ENCODE measurements around the gene CABP4.
A peak's percentile ranks its signal among the peaks of the same experiment; 100 is the strongest.
"Not testable (repeated sequence)": the region's sequence is repeated elsewhere in the genome, so short reads cannot be mapped to it uniquely, and the experiment has no call there.

The CABP4 gene

GRCh38 chr11:67423891-67424613 is 31.1 kb upstream of the CABP4 start:
- no peak for TF ChIP-seq CTCF (IDR thresholded peaks at IDR 0.05; ENCODE audit: control insufficient read depth, extremely low read depth, insufficient read depth)
- no peak for DNase-seq (ENCODE audit: low read depth)
- no peak overlapping the region for H3K4me3 ChIP-seq (ENCODE audit: low read depth, low read length)

- peak overlapping the region; percentile 74 for H3K4me3 ChIP-seq (ENCODE audit: low read depth, low read length)
These were observed 27.7 kb upstream of the CABP4 start for GRCh38 chr11:67427364-67427859.

GRCh38 chr11:67428052-67429001 is 26.8 kb upstream of the CABP4 start, which contains the start of gene RPS6KB2:
Gene RPS6KB2 (plus strand): TSS chr11:67428494. CDS start chr11:67428546, 52 bp downstream.
- DNase-seq (ENCODE audit: low read depth): peak; percentile 91
- 0 out of 2 replicates have a peak, but pooled peaks have one; percentile 7 for TF ChIP-seq CTCF (IDR thresholded peaks at IDR 0.05; ENCODE audit: control insufficient read depth, extremely low read depth, insufficient read depth)
- peak within 1 kb of the TSS; percentile 74 for H3K4me3 ChIP-seq (ENCODE audit: low read depth, low read length)

More at GRCh38 chr11:67427364-67427859, 27.7 kb upstream of the CABP4 start:
- not testable (repeated sequence) for DNase-seq (ENCODE audit: low read depth)

- peak overlapping the region; percentile 74 for H3K4me3 ChIP-seq (ENCODE audit: low read depth, low read length)
- DNase-seq (ENCODE audit: low read depth): no peak
- no peak for TF ChIP-seq CTCF (IDR thresholded peaks at IDR 0.05; ENCODE audit: control insufficient read depth, extremely low read depth, insufficient read depth)
These were observed 26.0 kb upstream of the CABP4 start for GRCh38 chr11:67429038-67429668.

- TF ChIP-seq CTCF (IDR thresholded peaks at IDR 0.05; ENCODE audit: control insufficient read depth, extremely low read depth, insufficient read depth): no peak
- no peak for DNase-seq (ENCODE audit: low read depth)
- H3K4me3 ChIP-seq (ENCODE audit: low read depth, low read length): peak overlapping the region; percentile 74
These were observed 25.4 kb upstream of the CABP4 start for GRCh38 chr11:67429722-67430121.

- TF ChIP-seq CTCF (IDR thresholded peaks at IDR 0.05; ENCODE audit: control insufficient read depth, extremely low read depth, insufficient read depth): no peak
- H3K4me3 ChIP-seq (ENCODE audit: low read depth, low read length): no peak overlapping the region
These were observed 23.6 kb upstream of the CABP4 start for GRCh38 chr11:67431346-67432249.

More at GRCh38 chr11:67431346-67432249, 23.6 kb upstream of the CABP4 start:
- DNase-seq (ENCODE audit: low read depth): no peak
